Heart right ventricle (tissue), 16 donors: ENCODE measurements around the gene ZCCHC7. TPM values are rescaled to one million over a fixed set of nuclear protein-coding genes. Genes with fewer than 3 reads are reported as not detected.

Experiments
- ATAC-seq, 8 donors: fragments of 200-7000 bp; cut with Tn5 transposase; one replicate each; pipeline ENCODE4 v1.9.1; 2020; ENCODE audit warnings: mild to moderate bottlenecking in 8 of 8, moderate library complexity in 8 of 8, moderate number of reproducible peaks in 1 of 8
- DNase-seq, 2 donors: peaks; one replicate each; pipeline ENCODE4 v3.0.0-alpha.2; 2020
- H3K27ac ChIP-seq, 10 donors: fragments of 200-600 bp; sonication (generic) in 2 of 10; one replicate each; pipeline versions ENCODE4 v1.5.0 to v1.8.0; 2020 to 2022; ENCODE audit warnings: mild to moderate bottlenecking in 3 of 10
- H3K27me3 ChIP-seq, 7 donors: fragments of 200-600 bp; one replicate each; pipeline ENCODE4 v1.8.0; 2021 to 2022; ENCODE audit warnings: mild to moderate bottlenecking in 2 of 7
- H3K36me3 ChIP-seq, 9 donors: fragments of 200-600 bp; sonication (generic) in 1 of 9; one replicate each; pipeline versions ENCODE4 v1.5.0 to v1.8.0; 2020 to 2022; ENCODE audit warnings: mild to moderate bottlenecking in 2 of 9
- H3K4me1 ChIP-seq, 9 donors: fragments of 200-600 bp; sonication (generic) in 1 of 9; one replicate each; pipeline versions ENCODE4 v1.5.0 to v1.8.0; 2020 to 2022; ENCODE audit warnings: mild to moderate bottlenecking in 4 of 9
- H3K4me3 ChIP-seq, 10 donors: fragments of 200-600 bp; sonication (generic) in 2 of 10; one replicate each; pipeline versions ENCODE4 v1.5.0 to v1.8.0; 2020 to 2022; ENCODE audit warnings: mild to moderate bottlenecking in 7 of 10, moderate library complexity in 2 of 10
- H3K9me3 ChIP-seq, 11 donors: fragments of 200-600 bp in 10 of 11; sonication (generic) in 2 of 11; one replicate each; pipeline versions ENCODE4 v1.5.0 to v1.8.0; 2013 to 2022; ENCODE audit warnings: mild to moderate bottlenecking in 2 of 11, control low read depth in 1 of 11, moderate library complexity in 1 of 11
- WGBS, 2 donors: extraction: QIAGEN DNeasy Blood & Tissue Kit; methylation state at CpG; one replicate each; pipeline ENCODE4 v1.1.7; 2013; ENCODE audit warnings: inconsistent platforms in 1 of 2; 5-methylcytosine and 5-hydroxymethylcytosine counted together
- intact Hi-C, 10 donors: fragments of 100-400 bp; cut with DNase I; formaldehyde crosslinking; loops; one replicate each; pipeline versions ENCODE4 v1.11.1 to v1.14.2; 2022
- polyA plus RNA-seq, 2 donors: library from polyadenylated mRNA; stranded (reverse); fragments of 200-250 nt; gene quantifications; one replicate each; pipeline ENCODE4 v1.2.3, GENCODE V29; 2013
- total RNA-seq, 10 donors: library from RNA; stranded (reverse); fragmentation: NEBNext Ultra II Directional in 3 of 10; extraction: Animal tissue kit (Norgen Biotek cat#: 25700) in 3 of 10; gene quantifications; one replicate each; pipeline versions ENCODE4 v1.2.1 to v1.2.4, GENCODE V29; 2021 to 2023
- TF ChIP-seq, protein P1 (sequence below), 9 donors: fragments of 200-600 bp; sonication (generic) in 2 of 9; IDR thresholded peaks; one replicate each; pipeline versions ENCODE4 v1.5.0 to v1.8.0; 2021 to 2022; ENCODE audit warnings: antibody characterized with exemption in 9 of 9, mild to moderate bottlenecking in 5 of 9, moderate library complexity in 1 of 9
- donor health status: Arrhythmogenic right ventricular cardiomyopathy.
- donor health status: ischemic (EF 13 %, LVEDD 7.1; RV severe dilation, severe dysfunction).
- donor health status: healthy with polysubstance abuse.
- donor health status: DM: no; HTN: yes; CAD: no.
- donor health status: DM: no; HTN: no; CAD: no.
- donor health status: ischemic (EF 25% LVEDD 6.9; RV normal size, moderate dysfunction).
- donor health status: ischemic (EF 25% LVEDD 5.7; RV mildly dilated, moderate dysfunction).
- donor health status: healthy.
- donor health status: DM: yes; HTN: yes; CAD: no.
- donor health status: Ischemic cardiomyopathy.
- donor health status: ischemic (EF 35%, LVEDD 5.7; RV mildly dilated, moderate dysfunction).
- donor health status: nonischemic (EF 11% LVEDD 7.7; RV severe dilation, severe dysfunction).
- donor health status: DM: yes; HTN: yes; CAD: no.
- donor health status: PGD.
- donor health status: ischemic (EF 29% LVEDD 5.4; RV normal size, mild dysfunction).
- donor health status: nonischemic (EF 23%, LVEDD 6.1; RV moderate dilation, normal function).

The ZCCHC7 gene
- total and polyA plus RNA-seq, 12 donors: 4.3 to 11.9 (median 8.9) TPM

DNA sequence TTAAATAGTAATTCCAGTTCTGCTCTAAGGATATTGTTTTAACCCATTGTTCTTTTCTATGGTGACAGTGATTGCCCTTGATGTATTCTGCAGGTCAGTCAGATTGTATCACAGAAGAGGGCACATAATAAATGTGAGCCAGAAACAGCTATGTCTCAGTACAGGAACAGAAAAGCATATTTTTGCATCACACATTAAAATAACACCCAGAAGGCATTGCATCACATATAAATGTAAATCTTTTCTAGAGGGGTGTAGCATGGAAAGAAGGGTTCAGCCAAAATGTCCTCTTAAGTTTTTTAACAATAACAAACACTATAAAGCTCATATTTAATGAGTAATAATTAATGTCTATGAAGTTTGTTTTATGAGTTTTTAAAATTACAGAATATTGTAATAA, 30.0 kb downstream of the ZCCHC7 start:
- TF ChIP-seq, protein P1, sequence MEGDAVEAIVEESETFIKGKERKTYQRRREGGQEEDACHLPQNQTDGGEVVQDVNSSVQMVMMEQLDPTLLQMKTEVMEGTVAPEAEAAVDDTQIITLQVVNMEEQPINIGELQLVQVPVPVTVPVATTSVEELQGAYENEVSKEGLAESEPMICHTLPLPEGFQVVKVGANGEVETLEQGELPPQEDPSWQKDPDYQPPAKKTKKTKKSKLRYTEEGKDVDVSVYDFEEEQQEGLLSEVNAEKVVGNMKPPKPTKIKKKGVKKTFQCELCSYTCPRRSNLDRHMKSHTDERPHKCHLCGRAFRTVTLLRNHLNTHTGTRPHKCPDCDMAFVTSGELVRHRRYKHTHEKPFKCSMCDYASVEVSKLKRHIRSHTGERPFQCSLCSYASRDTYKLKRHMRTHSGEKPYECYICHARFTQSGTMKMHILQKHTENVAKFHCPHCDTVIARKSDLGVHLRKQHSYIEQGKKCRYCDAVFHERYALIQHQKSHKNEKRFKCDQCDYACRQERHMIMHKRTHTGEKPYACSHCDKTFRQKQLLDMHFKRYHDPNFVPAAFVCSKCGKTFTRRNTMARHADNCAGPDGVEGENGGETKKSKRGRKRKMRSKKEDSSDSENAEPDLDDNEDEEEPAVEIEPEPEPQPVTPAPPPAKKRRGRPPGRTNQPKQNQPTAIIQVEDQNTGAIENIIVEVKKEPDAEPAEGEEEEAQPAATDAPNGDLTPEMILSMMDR (IDR thresholded peaks at IDR 0.05): no peak
- Histone ChIP-seq H3K36me3 (peaks cover 0 to 20% (median 0%) of the 10 kb centered on the region in 9 donors), H3K27me3 (no peaks in the 10 kb centered on the region), H3K4me3 (no peak overlapping the region), H3K4me1 (peaks cover 0 to 48% (median 0%) of the 10 kb centered on the region in 9 donors), H3K9me3 (no peaks in the 10 kb centered on the region), H3K27ac (no peak overlapping the region)
- DNase-seq (no peak), ATAC-seq (no peak)
- intact Hi-C loops: no loop called here

DNA sequence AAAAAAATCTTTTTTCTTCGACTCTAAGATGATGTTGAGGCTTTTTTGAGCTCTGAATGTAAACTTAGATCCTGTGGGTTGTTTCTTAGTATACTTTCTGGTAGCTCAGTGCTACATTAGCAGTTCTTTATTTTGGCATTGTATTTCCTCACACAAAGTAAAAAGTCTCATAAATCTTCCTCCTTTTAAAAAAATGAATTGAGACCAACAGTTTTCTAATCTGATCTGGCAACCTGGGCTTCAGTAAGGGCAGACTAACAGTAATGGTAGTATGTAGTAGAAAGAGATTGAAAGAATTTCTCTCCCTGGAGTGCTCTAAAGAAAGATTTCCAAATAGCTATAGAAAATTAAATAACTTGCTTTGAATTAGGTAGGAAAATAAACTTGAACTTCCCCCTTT, 31.4 kb downstream of the ZCCHC7 start:
- Histone ChIP-seq H3K4me1 (peaks cover 0 to 35% (median 0%) of the 10 kb centered on the region in 9 donors), H3K9me3 (no peaks in the 10 kb centered on the region), H3K27me3 (no peaks in the 10 kb centered on the region), H3K27ac (no peak overlapping the region), H3K4me3 (no peak overlapping the region), H3K36me3 (peaks cover 0 to 20% (median 0%) of the 10 kb centered on the region in 9 donors)
- ATAC-seq (no peak), DNase-seq (no peak)
- 75 to 100% methylated on average over 1 of the region's 1 CpG for WGBS, 2 donors
- intact Hi-C loops: no loop called here
- TF ChIP-seq, protein P1 (IDR thresholded peaks at IDR 0.05): no peak

DNA sequence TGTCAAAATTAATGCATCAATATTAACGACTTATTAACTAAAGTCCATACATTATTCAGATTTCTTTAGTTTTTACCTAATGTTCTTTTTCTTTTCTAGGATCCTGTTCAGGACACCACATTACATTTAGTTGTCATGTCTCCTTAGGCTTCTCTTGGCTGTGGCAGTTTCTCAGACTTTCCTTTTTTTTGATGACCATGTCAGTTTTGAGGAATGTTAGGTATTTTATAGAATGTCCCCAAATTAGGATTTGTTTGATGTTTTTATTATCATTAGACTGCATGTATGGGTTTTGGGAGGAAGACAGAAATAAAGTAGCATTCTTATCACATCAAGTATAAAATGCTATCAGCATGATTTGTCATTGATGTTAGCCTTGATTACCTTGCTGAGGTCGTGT, 32.0 kb downstream of the ZCCHC7 start:
- Histone ChIP-seq H3K36me3 (peaks cover 0 to 20% (median 0%) of the 10 kb centered on the region in 9 donors), H3K27ac (no peak overlapping the region), H3K9me3 (no peaks in the 10 kb centered on the region), H3K4me1 (peaks cover 0 to 35% (median 0%) of the 10 kb centered on the region in 9 donors), H3K27me3 (no peaks in the 10 kb centered on the region), H3K4me3 (no peak overlapping the region)
- ATAC-seq (no peak), DNase-seq (no peak)
- intact Hi-C loops: no loop called here
- TF ChIP-seq, protein P1 (IDR thresholded peaks at IDR 0.05): no peak
- WGBS, 2 donors: 74 to 82% methylated on average over 2 of the region's 2 CpGs

DNA sequence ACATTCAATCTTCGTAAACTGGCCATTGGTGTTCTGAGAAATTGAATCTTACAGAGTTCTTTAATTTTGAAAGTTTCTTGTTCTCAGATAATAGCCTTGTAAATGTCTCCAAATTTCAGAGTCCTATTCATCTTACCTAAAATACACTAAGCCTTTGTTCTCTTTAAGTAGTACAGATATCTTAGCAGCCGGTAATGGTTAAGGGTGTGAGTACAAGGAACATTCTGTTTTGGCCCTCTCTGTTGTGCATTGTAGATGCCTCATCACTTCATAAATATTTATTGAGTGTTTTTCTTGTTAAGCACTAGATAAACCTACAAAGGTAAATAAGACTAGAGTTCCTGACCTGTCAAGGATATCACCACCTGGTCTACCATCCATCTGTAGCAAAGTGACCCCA, 35.2 kb downstream of the ZCCHC7 start:
- H3K9me3 ChIP-seq: no peaks in the 10 kb centered on the region
- no peaks in the 10 kb centered on the region for H3K27me3 ChIP-seq
- no peak overlapping the region for H3K4me3 ChIP-seq
- H3K27ac ChIP-seq: no peak overlapping the region
- WGBS, 2 donors: 94 to 96% methylated on average over 2 of the region's 2 CpGs
- intact Hi-C loops: no loop called here
- DNase-seq (no peak), ATAC-seq (no peak)
- H3K4me1 ChIP-seq: peaks cover 0 to 13% (median 0%) of the 10 kb centered on the region in 9 donors
- TF ChIP-seq, protein P1 (IDR thresholded peaks at IDR 0.05): no peak
- peaks cover 0 to 25% (median 0%) of the 10 kb centered on the region in 9 donors for H3K36me3 ChIP-seq
